SU-DHL-6 (cell line): Measurements from ENCODE around the gene ABL2.

ENCODE experiments used
- H2AFZ ChIP-seq: fragments of 200-600 bp; sonication (generic); 2 replicates; pipeline ENCODE4 v1.6.1; 2014; ENCODE audit warnings: low read depth, mild to moderate bottlenecking, moderate library complexity, mixed read lengths, antibody characterized with exemption, low read length; ENCODE audit not compliant: severe bottlenecking
- H3F3A ChIP-seq: fragments of 200-600 bp; shearing (Covaris generic); 2 replicates; pipeline ENCODE4 v1.6.0; 2016; ENCODE audit warnings: antibody characterized with exemption, mild to moderate bottlenecking; ENCODE audit not compliant: insufficient read depth
- H3K27ac ChIP-seq: fragments of 200-600 bp; sonication (generic); 2 replicates; pipeline ENCODE4 v1.5.1; 2016; ENCODE audit warnings: low read depth, mild to moderate bottlenecking, low read length, moderate library complexity, mixed read lengths
- H3K27me3 ChIP-seq: fragments of 200-600 bp; sonication (generic), shearing (Covaris generic); 2 replicates; pipeline ENCODE4 v1.6.0; 2014; ENCODE audit warnings: mild to moderate bottlenecking, low read length
- H3K36me3 ChIP-seq: fragments of 200-600 bp; sonication (generic); 2 replicates; pipeline ENCODE4 v1.6.1; 2014; ENCODE audit warnings: mild to moderate bottlenecking, low read length, mixed read lengths
- H3K4me2 ChIP-seq: fragments of 300-600, 200-600 bp; shearing (Covaris generic), sonication (generic); 2 replicates; pipeline ENCODE4 v1.6.0; 2014; ENCODE audit warnings: low read length, low read depth, mild to moderate bottlenecking; ENCODE audit not compliant: poor library complexity, severe bottlenecking
- H3K4me3 ChIP-seq: fragments of 200-600 bp; sonication (generic); 2 replicates; pipeline ENCODE4 v1.5.1; 2014; ENCODE audit warnings: antibody characterized with exemption, low read length, mild to moderate bottlenecking, mixed read lengths; ENCODE audit not compliant: insufficient read depth, poor library complexity, severe bottlenecking
- H3K79me2 ChIP-seq: fragments of 200-600 bp; sonication (generic); 2 replicates; pipeline ENCODE4 v1.6.1; 2014; ENCODE audit warnings: mild to moderate bottlenecking, low read length, moderate library complexity; ENCODE audit not compliant: insufficient read depth
- H3K9ac ChIP-seq: fragments of 200-600 bp; sonication (generic); 2 replicates; pipeline ENCODE4 v1.7.0; 2014; ENCODE audit warnings: mild to moderate bottlenecking, low read length
- H3K9me2 ChIP-seq: fragments of 200-600 bp; sonication (generic); replicated peaks from 2 replicates; pipeline ENCODE4 v1.6.1; 2014; ENCODE audit warnings: low read length; ENCODE audit not compliant: insufficient read depth
- H3K9me3 ChIP-seq: fragments of 200-600 bp; sonication (generic); 2 replicates; pipeline ENCODE4 v1.6.1; 2014; ENCODE audit warnings: low read length, mixed read lengths; ENCODE audit not compliant: insufficient read depth
- H4K20me1 ChIP-seq: fragments of 200-600 bp; sonication (generic); 2 replicates; pipeline ENCODE4 v1.6.1; 2014; ENCODE audit warnings: low read depth, mild to moderate bottlenecking, antibody characterized with exemption, low read length, moderate library complexity, mixed read lengths
- CTCF ChIP-seq: fragments of 200-600 bp; sonication (generic); IDR thresholded peaks from one replicate; pipeline ENCODE4 v1.5.1; 2017; ENCODE audit warnings: antibody characterized with exemption, mild to moderate bottlenecking, low read length, moderate library complexity; ENCODE audit not compliant: insufficient read depth, poor library complexity, severe bottlenecking
- EZH2phosphoT487 ChIP-seq: fragments of 200-600 bp; sonication (generic), shearing (Covaris generic); conservative IDR thresholded peaks from 2 replicates; pipeline ENCODE4 v1.6.1; 2018; ENCODE audit warnings: mild to moderate bottlenecking, antibody characterized with exemption, low read length, moderate library complexity, mixed read lengths

The ABL2 gene

GRCh38 chr1:179153217-179153616, 76.3 kb downstream of the ABL2 start:
- no peaks in the 10 kb centered on the region for H3K79me2 ChIP-seq
- H3K4me2 ChIP-seq = no peak overlapping the region

DNA sequence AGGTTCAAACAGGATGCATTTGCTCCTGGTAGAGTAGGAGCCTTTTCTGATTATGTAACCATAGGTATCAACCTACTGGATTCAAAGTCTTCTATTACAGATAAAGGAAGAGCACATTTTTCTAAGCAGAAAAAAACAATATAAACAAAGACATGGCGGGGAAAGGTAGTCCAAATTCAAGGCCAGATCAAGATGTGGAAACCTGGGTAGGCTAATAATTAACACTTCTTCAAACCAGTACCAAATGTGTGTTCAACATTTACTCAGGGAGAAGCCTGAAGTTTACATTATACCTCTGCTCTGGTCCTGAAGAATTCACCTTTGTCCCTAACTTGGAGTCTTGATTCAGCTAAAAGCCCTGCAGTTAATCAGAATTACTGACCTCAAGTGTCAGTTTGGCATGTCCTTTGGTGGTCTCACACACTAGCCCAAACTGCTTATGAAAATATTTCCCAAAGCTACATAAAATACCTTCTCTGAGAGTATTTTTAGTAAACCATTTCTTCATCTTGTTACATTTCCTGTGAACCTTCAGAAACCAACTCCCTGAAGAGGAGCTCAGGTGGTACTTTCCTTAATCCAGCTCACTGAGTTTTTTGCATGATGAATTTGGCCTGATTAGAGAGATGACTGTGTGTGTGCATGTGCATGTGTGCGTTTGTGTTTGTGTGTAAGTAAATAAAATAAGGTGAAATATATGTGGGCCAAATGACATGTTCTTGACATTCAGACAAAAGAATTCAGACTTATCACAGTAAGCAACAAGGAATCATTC, 77.4 kb downstream of the ABL2 start:
- Histone ChIP-seq H3K4me3 (no peak overlapping the region), H3K9ac (no peak overlapping the region), H3K4me2 (no peak overlapping the region), H3K27me3 (no peaks in the 10 kb centered on the region), H4K20me1 (no peaks in the 10 kb centered on the region), H3K9me3 (no peaks in the 10 kb centered on the region), H3K27ac (no peak overlapping the region), H3F3A (no peaks in the 10 kb centered on the region), H3K79me2 (no peaks in the 10 kb centered on the region), H3K36me3 (no peaks in the 10 kb centered on the region), H3K9me2 (no peaks in the 10 kb centered on the region), H2AFZ (no peak overlapping the region)
- no peak for TF ChIP-seq EZH2phosphoT487
- TF ChIP-seq CTCF = no peak

More at GRCh38 chr1:179153217-179153616, 76.3 kb downstream of the ABL2 start:
- no peak overlapping the region for H3K9ac ChIP-seq
- H2AFZ ChIP-seq = no peak overlapping the region
- no peak overlapping the region for H3K4me3 ChIP-seq
- no peaks in the 10 kb centered on the region for H3F3A ChIP-seq
- TF ChIP-seq CTCF (no peak), EZH2phosphoT487 (no peak)
- no peak overlapping the region for H3K27ac ChIP-seq
- H3K9me3 ChIP-seq = no peaks in the 10 kb centered on the region
- no peaks in the 10 kb centered on the region for H4K20me1 ChIP-seq
- no peaks in the 10 kb centered on the region for H3K9me2 ChIP-seq
- H3K27me3 ChIP-seq = no peaks in the 10 kb centered on the region
- H3K36me3 ChIP-seq = no peaks in the 10 kb centered on the region

GRCh38 chr1:179146911-179147310, 82.6 kb downstream of the ABL2 start:
- no peak overlapping the region for H3K4me3 ChIP-seq
- TF ChIP-seq CTCF (no peak), EZH2phosphoT487 (no peak)
- H3K27ac ChIP-seq = no peak overlapping the region
- no peaks in the 10 kb centered on the region for H3K79me2 ChIP-seq
- H4K20me1 ChIP-seq = no peaks in the 10 kb centered on the region
- no peaks in the 10 kb centered on the region for H3K9me2 ChIP-seq
- H3K27me3 ChIP-seq = no peaks in the 10 kb centered on the region
- no peaks in the 10 kb centered on the region for H3K36me3 ChIP-seq
- no peak overlapping the region for H3K4me2 ChIP-seq
- no peak overlapping the region for H2AFZ ChIP-seq
- H3K9ac ChIP-seq = no peak overlapping the region
- H3F3A ChIP-seq = peaks cover 3% of the 10 kb centered on the region; the same call in 1 of the 2 replicates
- no peaks in the 10 kb centered on the region for H3K9me3 ChIP-seq
